Breast epithelium (tissue), 4 donors: Measurements from ENCODE around the gene RHOBTB1. TPM values are rescaled to one million over a fixed set of nuclear protein-coding genes. Genes with fewer than 3 reads are reported as not detected.

Experiments
- DNase-seq, 2 donors: peaks; one replicate each; pipeline ENCODE4 v3.0.0-alpha.2; 2019; ENCODE audit warnings: low spot score in 2 of 2
- H3K27ac ChIP-seq, 2 donors: fragments of 200-600 bp; sonication (generic) in 1 of 2; one replicate each; pipeline ENCODE4 v1.5.1; 2016 to 2019; ENCODE audit warnings: mild to moderate bottlenecking in 1 of 2
- H3K27me3 ChIP-seq, 2 donors: fragments of 200-600 bp; sonication (generic) in 1 of 2; one replicate each; pipeline versions ENCODE4 v1.5.1 to v1.6.0; 2017 to 2019; ENCODE audit warnings: control low read depth in 1 of 2, mild to moderate bottlenecking in 1 of 2
- H3K36me3 ChIP-seq: fragments of 200-600 bp; one replicate; pipeline ENCODE4 v1.5.1; 2019
- H3K4me1 ChIP-seq, 2 donors: fragments of 200-600 bp; sonication (generic); one replicate each; pipeline ENCODE4 v1.5.1; 2016 to 2019; ENCODE audit warnings: control low read depth in 1 of 2
- H3K4me3 ChIP-seq, 3 donors: fragments of 200-600 bp; sonication (generic); 1 replicate in 2 of 3; 2 replicates in 1 of 3; pipeline ENCODE4 v1.5.1; 2016 to 2019; ENCODE audit warnings: mild to moderate bottlenecking in 3 of 3, moderate library complexity in 2 of 3
- H3K9me3 ChIP-seq, 2 donors: fragments of 200-600 bp; sonication (generic) in 1 of 2; one replicate each; pipeline ENCODE4 v1.5.1; 2016 to 2019; ENCODE audit warnings: control low read depth in 1 of 2
- CTCF ChIP-seq, 3 donors: fragments of 450-650 bp; IDR thresholded peaks; one replicate each; pipeline ENCODE4 v1.5.1; 2016 to 2017; ENCODE audit warnings: antibody characterized with exemption in 3 of 3, mild to moderate bottlenecking in 3 of 3, moderate library complexity in 3 of 3
- POLR2A ChIP-seq: fragments of 450-650 bp; IDR thresholded peaks from one replicate; pipeline ENCODE4 v1.6.1; 2016; ENCODE audit warnings: antibody characterized with exemption, mild to moderate bottlenecking, moderate library complexity
- POLR2AphosphoS5 ChIP-seq, 3 donors: sonication (generic); formaldehyde crosslinking; IDR thresholded peaks; one replicate each; pipeline ENCODE4 v1.6.1; 2017; ENCODE audit warnings: antibody characterized with exemption in 3 of 3
- intact Hi-C: fragments of 100-400 bp; cut with DNase I; formaldehyde crosslinking; loops from one replicate; pipeline ENCODE4 v1.15.1; 2023; ENCODE audit warnings: low total_unique reads
- total RNA-seq, 3 donors: library from RNA; depleted of rRNA; stranded (reverse); fragments of >200 nt; gene quantifications; one replicate each; pipeline ENCODE4 v1.1.0, GENCODE V29; 2016

The RHOBTB1 gene
- total RNA-seq, 3 donors from 2014 or later = 11.4 to 14.6 (median 13.4) TPM

DNA sequence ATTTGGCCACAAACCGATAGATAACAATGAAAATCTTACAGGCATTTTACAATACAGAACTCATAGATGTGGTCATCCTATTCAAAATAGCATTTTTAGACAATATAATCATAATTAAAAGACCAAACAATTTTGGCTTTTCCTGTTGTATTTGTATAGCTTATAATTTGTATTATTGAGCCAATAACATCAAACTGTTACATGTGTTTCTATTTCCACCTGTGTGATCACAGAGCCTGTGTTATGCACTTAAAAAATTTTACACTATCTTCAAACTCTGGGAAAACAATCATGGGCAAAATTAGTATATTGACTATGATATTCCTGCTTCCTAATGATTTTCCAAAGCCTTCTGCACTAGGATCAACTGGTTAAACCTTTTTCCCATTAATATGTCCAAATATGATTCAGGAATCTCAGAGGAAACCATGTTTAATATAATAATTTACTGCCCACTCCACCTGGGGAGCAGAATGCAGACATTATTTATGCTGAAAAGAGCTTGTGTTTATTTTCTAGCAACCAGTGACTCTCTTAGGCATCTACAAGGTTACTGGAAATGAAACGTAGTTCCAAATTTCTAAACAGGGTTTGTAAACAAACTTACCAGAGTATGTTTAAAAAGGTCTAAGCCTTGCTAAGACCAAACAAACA is 1.7 kb downstream of the RHOBTB1 start:
- DNase-seq = no peak
- TF ChIP-seq CTCF (IDR thresholded peaks at IDR 0.05) (no peak), POLR2A (no peak), POLR2AphosphoS5 (IDR thresholded peaks at IDR 0.05) (no peak)
- Histone ChIP-seq H3K36me3 (no peaks in the 10 kb centered on the region), H3K4me1 (no peaks in the 10 kb centered on the region), H3K9me3 (no peaks in the 10 kb centered on the region), H3K4me3 (peak overlapping the region; percentile 77 to 79 (median 78)), H3K27ac (peak overlapping the region; percentile 88 to 94), H3K27me3 (no peaks in the 10 kb centered on the region)
- intact Hi-C loops = no loop called here

DNA sequence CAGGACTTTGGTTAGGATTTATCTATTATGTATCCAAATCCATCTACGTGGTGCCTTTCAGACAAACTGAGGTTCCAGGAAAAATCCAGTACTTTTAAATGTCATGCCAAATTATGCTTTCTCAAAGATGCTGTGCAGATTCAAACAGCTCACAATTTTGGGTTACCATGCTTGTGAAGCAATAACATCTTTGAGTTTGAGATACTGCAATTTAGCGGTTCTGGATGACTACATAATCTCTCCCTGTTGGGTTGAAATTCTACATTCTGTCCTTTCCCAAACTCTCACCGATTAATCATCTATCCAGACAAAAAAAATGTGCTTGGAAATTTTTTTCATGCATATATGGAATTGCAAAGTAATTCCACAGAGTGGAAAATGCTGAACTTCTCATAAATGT is 3.5 kb downstream of the RHOBTB1 start:
- TF ChIP-seq CTCF (IDR thresholded peaks at IDR 0.05) (no peak), POLR2AphosphoS5 (IDR thresholded peaks at IDR 0.05) (peak in 1 of 3 donors; percentile 65)
- Histone ChIP-seq H3K4me3 (no peak overlapping the region), H3K27ac (no peak overlapping the region), H3K4me1 (no peaks in the 10 kb centered on the region), H3K9me3 (no peaks in the 10 kb centered on the region), H3K36me3 (no peaks in the 10 kb centered on the region), H3K27me3 (no peaks in the 10 kb centered on the region)
- intact Hi-C loops = no loop called here
- no peak for DNase-seq

DNA sequence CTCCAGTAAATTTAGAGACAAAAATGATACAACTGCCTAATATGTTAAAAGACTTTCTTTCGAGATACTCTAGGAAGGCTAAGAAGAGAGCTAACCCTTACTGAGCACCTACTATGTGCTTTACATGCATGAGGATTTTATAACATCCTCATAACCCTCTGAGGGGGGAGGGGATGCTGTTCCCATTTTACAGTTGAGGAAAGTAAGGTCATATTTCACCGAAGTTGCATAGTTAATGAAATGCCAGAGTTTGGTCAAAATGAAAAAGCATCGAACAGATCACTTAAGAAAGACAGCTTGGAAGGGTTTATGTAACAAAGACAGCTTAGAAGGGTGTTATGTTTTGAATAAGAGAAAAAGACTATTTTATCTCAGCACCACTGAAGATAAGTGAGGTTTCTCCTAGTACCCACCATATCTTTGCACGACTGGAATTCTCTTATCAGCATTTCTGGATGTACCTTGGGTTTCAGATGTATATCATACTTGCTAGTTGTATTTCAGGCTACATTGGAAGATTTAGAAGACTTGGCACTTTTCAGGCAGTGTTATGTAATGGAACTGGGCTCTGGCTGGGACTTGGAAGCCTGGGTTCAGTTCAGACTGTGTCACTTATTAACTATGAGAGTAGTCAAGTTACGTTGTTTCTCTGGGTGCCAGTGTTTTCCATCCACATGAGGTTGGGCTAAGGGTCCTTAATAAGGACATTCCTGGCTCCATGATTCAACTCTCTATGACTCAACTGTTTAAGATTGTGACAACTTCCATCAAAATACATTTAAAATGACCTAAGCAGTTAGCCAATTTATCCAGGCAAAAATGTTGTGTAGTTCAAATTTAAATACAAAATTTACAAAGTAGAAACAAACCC is 6.0 kb downstream of the RHOBTB1 start:
- no peaks in the 10 kb centered on the region for H3K9me3 ChIP-seq
- no peaks in the 10 kb centered on the region for H3K36me3 ChIP-seq
- H3K4me1 ChIP-seq = no peaks in the 10 kb centered on the region
- no peak overlapping the region for H3K27ac ChIP-seq
- no peak overlapping the region for H3K4me3 ChIP-seq
- DNase-seq = no peak
- TF ChIP-seq POLR2A (no peak), POLR2AphosphoS5 (IDR thresholded peaks at IDR 0.05) (no peak), CTCF (IDR thresholded peaks at IDR 0.05) (no peak)
- intact Hi-C loops = no loop called here
- H3K27me3 ChIP-seq = no peaks in the 10 kb centered on the region

DNA sequence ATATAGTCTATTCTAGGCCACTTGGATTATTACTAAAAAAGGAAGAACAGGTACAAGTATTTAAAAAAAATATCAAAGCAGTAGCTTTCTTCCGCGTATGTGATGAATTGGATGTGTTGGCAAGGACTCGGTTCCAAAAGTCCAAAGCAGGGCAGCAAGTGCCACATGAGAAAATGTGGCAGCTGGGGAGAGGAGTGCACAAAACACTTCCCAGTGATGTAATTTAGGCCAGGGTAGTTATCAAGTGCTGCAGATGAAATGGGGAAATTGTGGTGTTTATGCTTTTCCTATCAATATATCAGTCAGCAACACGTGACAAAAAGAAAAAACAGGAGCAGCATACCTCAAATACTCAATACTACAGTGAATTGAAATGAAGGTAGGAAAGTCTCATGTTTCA is 7.0 kb downstream of the RHOBTB1 start:
- no peaks in the 10 kb centered on the region for H3K4me1 ChIP-seq
- no peak for TF ChIP-seq POLR2AphosphoS5 (IDR thresholded peaks at IDR 0.05)
- no peak for TF ChIP-seq POLR2A
- no peak for TF ChIP-seq CTCF (IDR thresholded peaks at IDR 0.05)
- no peak overlapping the region for H3K27ac ChIP-seq
- no peaks in the 10 kb centered on the region for H3K27me3 ChIP-seq
- no peak overlapping the region for H3K4me3 ChIP-seq
- intact Hi-C loops = no loop called here
- no peaks in the 10 kb centered on the region for H3K36me3 ChIP-seq
- H3K9me3 ChIP-seq = no peaks in the 10 kb centered on the region
- DNase-seq = no peak
